Activated CD4-positive, alpha-beta T cell treated with anti-CD3 and anti-CD28 coated beads, Interleukin-2, amount 50 U/mL, for 1 hour (primary cell): ENCODE measurements around the gene IGLL5.
"Not testable (repeated sequence)": the region's sequence is repeated elsewhere in the genome, so short reads cannot be mapped to it uniquely, and the experiment has no call there.

Source experiments
- DNase-seq: peaks from one replicate; pipeline ENCODE4 v3.0.0-alpha.2; 2020

IGLL5 gene

GRCh38 chr22:22884888-22885840, 2.5 kb upstream of the IGLL5 start:
- DNase-seq: no peak

GRCh38 chr22:22886546-22886945, 1.1 kb upstream of the IGLL5 start:
- DNase-seq: no peak

GRCh38 chr22:22888571-22889353, 1.1 kb downstream of the IGLL5 start:
- no peak for DNase-seq

- DNase-seq: no peak
Measured at GRCh38 chr22:22890085-22890484, 2.5 kb downstream of the IGLL5 start.

- DNase-seq: no peak
Measured at GRCh38 chr22:22891139-22891621, 3.6 kb downstream of the IGLL5 start.

- DNase-seq: no peak
Measured at GRCh38 chr22:22892096-22893052, 4.8 kb downstream of the IGLL5 start.

- no peak for DNase-seq
Measured at GRCh38 chr22:22893077-22893805, 5.6 kb downstream of the IGLL5 start.

- no peak for DNase-seq
Measured at GRCh38 chr22:22893891-22894739, 6.5 kb downstream of the IGLL5 start.

GRCh38 chr22:22894740-22895731, 7.4 kb downstream of the IGLL5 start:
- no peak for DNase-seq

GRCh38 chr22:22895776-22896445, 8.3 kb downstream of the IGLL5 start:
- DNase-seq: no peak

- no peak for DNase-seq
Measured at GRCh38 chr22:22896601-22897000, 9.0 kb downstream of the IGLL5 start.

- no peak for DNase-seq
Measured at GRCh38 chr22:22897091-22897490, 9.5 kb downstream of the IGLL5 start.

GRCh38 chr22:22897947-22898346, 10.3 kb downstream of the IGLL5 start:
- no peak for DNase-seq

- not testable (repeated sequence) for DNase-seq
Measured at GRCh38 chr22:22898411-22898950, 10.9 kb downstream of the IGLL5 start.

GRCh38 chr22:22899342-22900080, 11.9 kb downstream of the IGLL5 start:
- not testable (repeated sequence) for DNase-seq

- not testable (repeated sequence) for DNase-seq
Measured at GRCh38 chr22:22900527-22901205, 13.1 kb downstream of the IGLL5 start.

GRCh38 chr22:22901578-22902218, 14.1 kb downstream of the IGLL5 start:
- no peak for DNase-seq
